Suprapubic skin (tissue), 4 donors: Measurements from ENCODE around the gene CITED1.

ENCODE experiments used
- CTCF ChIP-seq, 2 donors: fragments of 200-600 bp in 1 of 2; fragments of 450-650 bp in 1 of 2; sonication (generic) in 1 of 2; IDR thresholded peaks; one replicate each; pipeline ENCODE4 v1.5.1; 2016 to 2019; ENCODE audit warnings: antibody characterized with exemption in 2 of 2, mild to moderate bottlenecking in 1 of 2, moderate library complexity in 1 of 2
- POLR2A ChIP-seq, 2 donors: fragments of 450-650 bp; IDR thresholded peaks; one replicate each; pipeline ENCODE4 v1.6.1; 2017; ENCODE audit warnings: antibody characterized with exemption in 2 of 2, mild to moderate bottlenecking in 2 of 2, moderate library complexity in 2 of 2
- POLR2AphosphoS5 ChIP-seq, 3 donors: sonication (generic); formaldehyde crosslinking; IDR thresholded peaks; one replicate each; pipeline ENCODE4 v1.6.1; 2017; ENCODE audit warnings: antibody characterized with exemption in 3 of 3

GRCh38 chrX:72340041-72340440, 34.3 kb upstream of the CITED1 start:
- TF ChIP-seq CTCF (IDR thresholded peaks at IDR 0.05) (no peak), POLR2A (IDR thresholded peaks at IDR 0.05) (no peak), POLR2AphosphoS5 (IDR thresholded peaks at IDR 0.05) (no peak)
